HepG2 (cell line): ENCODE measurements around the gene NARS2. TPM values are rescaled to one million over a fixed set of nuclear protein-coding genes. Genes with fewer than 3 reads are reported as not detected.

ENCODE experiments used
- EHMT2 ChIP-seq: fragments of 200-600 bp; sonication (generic); IDR thresholded peaks from 2 replicates; pipeline ENCODE4 v1.7.0; 2017; ENCODE audit warnings: antibody characterized with exemption, low read depth, low read length, borderline replicate concordance
- FOSL1 ChIP-seq: sonication (generic); formaldehyde crosslinking; IDR thresholded peaks from 2 replicates; pipeline ENCODE4 v1.9.0; 2021; ENCODE audit warnings: missing genetic modification reagents, borderline replicate concordance
- GMEB2 ChIP-seq: IDR thresholded peaks from 2 replicates; pipeline ENCODE4 v1.6.1; 2016; ENCODE audit warnings: missing biosample characterization, missing genetic modification reagents, low read depth
- MIXL1 ChIP-seq: IDR thresholded peaks from 2 replicates; pipeline ENCODE4 v1.6.1; 2016
- RARA ChIP-seq: IDR thresholded peaks from 2 replicates; pipeline ENCODE4 v1.6.1; 2016; ENCODE audit warnings: missing genetic modification reagents, missing compliant biosample characterization
- RFXAP ChIP-seq: sonication (generic); formaldehyde crosslinking; IDR thresholded peaks from 2 replicates; pipeline ENCODE4 v1.4.0; 2020; ENCODE audit warnings: missing genetic modification reagents, borderline replicate concordance
- SNAI1 ChIP-seq: sonication (generic); formaldehyde crosslinking; IDR thresholded peaks from 2 replicates; pipeline ENCODE4 v1.5.0; 2020; ENCODE audit warnings: mild to moderate bottlenecking, missing genetic modification reagents, borderline replicate concordance
- SOX13 ChIP-seq, 3 experiments: fragments of 450-650 bp in 1 of 3; sonication (generic) in 1 of 3; formaldehyde crosslinking in 1 of 3; IDR thresholded peaks in 2 of 3; conservative IDR thresholded peaks in 1 of 3; 2 replicates each; pipeline versions ENCODE4 v1.5.0 to v1.6.1; 2016 to 2020; ENCODE audit warnings: antibody characterized with exemption in 1 of 3, mild to moderate bottlenecking in 1 of 3, missing compliant biosample characterization in 1 of 3, missing genetic modification reagents in 1 of 3, moderate library complexity in 1 of 3
- ZFP37 ChIP-seq: sonication (generic); formaldehyde crosslinking; IDR thresholded peaks from 2 replicates; pipeline ENCODE4 v1.4.0; 2020; ENCODE audit warnings: missing genetic modification reagents, borderline replicate concordance
- ZKSCAN8 ChIP-seq: IDR thresholded peaks from 2 replicates; pipeline ENCODE4 v1.6.1; 2016; ENCODE audit warnings: borderline replicate concordance, missing genetic modification reagents, missing compliant biosample characterization
- ZNF142 ChIP-seq: sonication (generic); formaldehyde crosslinking; IDR thresholded peaks from 2 replicates; pipeline ENCODE4 v1.4.0; 2020; ENCODE audit warnings: missing genetic modification reagents
- ZNF431 ChIP-seq: sonication (generic); formaldehyde crosslinking; IDR thresholded peaks from 2 replicates; pipeline ENCODE4 v1.9.0; 2022; ENCODE audit warnings: missing genetic modification reagents, low read depth, mild to moderate bottlenecking, borderline replicate concordance
- ZNF761 ChIP-seq: sonication (generic); formaldehyde crosslinking; conservative IDR thresholded peaks from 2 replicates; pipeline ENCODE4 v1.4.0; 2020; ENCODE audit warnings: mild to moderate bottlenecking, missing genetic modification reagents
- polyA plus RNA-seq, 8 experiments: library from polyadenylated mRNA; depleted of rRNA in 3 of 8; stranded (reverse) in 7 of 8; unstranded in 1 of 8; fragments of >200 nt; fragmentation: Illumina TruSeq in 4 of 8; extraction: Trizol in 4 of 8; gene quantifications; 2 replicates each; pipeline versions ENCODE4 v1.2.1 to v1.2.3, GENCODE V29; 2011 to 2016; ENCODE audit warnings: low read depth in 4 of 8, missing spikeins in 1 of 8, mixed read lengths in 1 of 8; ENCODE audit not compliant: insufficient read depth in 1 of 8
- total RNA-seq, 5 experiments: library from RNA; depleted of rRNA; stranded (reverse); fragments of >200 nt; fragmentation: Illumina TruSeq; extraction: Trizol; gene quantifications; 2 replicates each; pipeline ENCODE4 v1.2.3, GENCODE V29; 2016; ENCODE audit warnings: low read depth in 1 of 5
- TF ChIP-seq, protein P1 (sequence below), 2 experiments: sonication (generic) in 1 of 2; formaldehyde crosslinking in 1 of 2; IDR thresholded peaks; 2 replicates each; pipeline versions ENCODE4 v1.4.0 to v1.6.1; 2016 to 2020; ENCODE audit warnings: borderline replicate concordance in 1 of 2, low read depth in 1 of 2, mild to moderate bottlenecking in 1 of 2, missing genetic modification reagents in 1 of 2

The NARS2 gene
- total and polyA plus RNA-seq, 2 of the 13 experiments (the other 11 are each of a cell fraction or from before 2014, with no cell fraction given): 45.9 to 65.0 TPM

GRCh38 chr11:78612721-78613377 lies 38.2 kb upstream of the NARS2 start (continued):
- no peak for TF ChIP-seq GMEB2 (CRISPR knock-in tag)
- 0 out of 2 replicates have a peak, but pooled peaks have one; percentile 77 for TF ChIP-seq EHMT2
- 0 out of 2 replicates have a peak, but pooled peaks have one; percentile 63 for TF ChIP-seq MIXL1 (CRISPR knock-in tag)
- no peak for TF ChIP-seq SOX13 (IDR thresholded peaks at IDR 0.05)
- TF ChIP-seq SOX13 (CRISPR knock-in tag; conservative IDR thresholded peaks at IDR 0.05 in 1 of 2, IDR thresholded peaks at IDR 0.05 in 1 of 2): 0 out of 4 replicates have a peak, but pooled peaks of 1 of the 2 experiments have one; percentile 62
- TF ChIP-seq RARA (CRISPR knock-in tag): peak; percentile 70
- TF ChIP-seq FOSL1 (CRISPR knock-in tag): no peak
- peak; percentile 17; the same call in 1 of the 2 replicates for TF ChIP-seq ZKSCAN8 (CRISPR knock-in tag)
- TF ChIP-seq RFXAP (CRISPR knock-in tag): no peak
- TF ChIP-seq ZNF761 (CRISPR knock-in tag): no peak
- TF ChIP-seq ZFP37 (CRISPR knock-in tag): no peak
- no peak for TF ChIP-seq ZNF142 (CRISPR knock-in tag)
- TF ChIP-seq ZNF431 (CRISPR knock-in tag): no peak
- TF ChIP-seq, protein P1, sequence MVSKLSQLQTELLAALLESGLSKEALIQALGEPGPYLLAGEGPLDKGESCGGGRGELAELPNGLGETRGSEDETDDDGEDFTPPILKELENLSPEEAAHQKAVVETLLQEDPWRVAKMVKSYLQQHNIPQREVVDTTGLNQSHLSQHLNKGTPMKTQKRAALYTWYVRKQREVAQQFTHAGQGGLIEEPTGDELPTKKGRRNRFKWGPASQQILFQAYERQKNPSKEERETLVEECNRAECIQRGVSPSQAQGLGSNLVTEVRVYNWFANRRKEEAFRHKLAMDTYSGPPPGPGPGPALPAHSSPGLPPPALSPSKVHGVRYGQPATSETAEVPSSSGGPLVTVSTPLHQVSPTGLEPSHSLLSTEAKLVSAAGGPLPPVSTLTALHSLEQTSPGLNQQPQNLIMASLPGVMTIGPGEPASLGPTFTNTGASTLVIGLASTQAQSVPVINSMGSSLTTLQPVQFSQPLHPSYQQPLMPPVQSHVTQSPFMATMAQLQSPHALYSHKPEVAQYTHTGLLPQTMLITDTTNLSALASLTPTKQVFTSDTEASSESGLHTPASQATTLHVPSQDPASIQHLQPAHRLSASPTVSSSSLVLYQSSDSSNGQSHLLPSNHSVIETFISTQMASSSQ (IDR thresholded peaks at IDR 0.05; ENCODE audit: low read depth): peak; percentile 57; the same call in 1 of the 2 replicates
- TF ChIP-seq, protein P1 (CRISPR knock-in tag; IDR thresholded peaks at IDR 0.05; ENCODE audit: borderline replicate concordance): no peak; the same call in 1 of the 2 replicates
- TF ChIP-seq SNAI1: no peak
